D721Med (cell line): ENCODE results near the gene TLR1.

Experiments used
- DNase-seq: peaks from one replicate; pipeline ENCODE4 v3.0.0; 2011; ENCODE audit warnings: low spot score; ENCODE audit not compliant: insufficient read length
- FAIRE-seq: peaks from 2 replicates; lab custom pipeline; 2011; peaks lifted over from hg19 to GRCh38; lab: Jason Lieb, UNC
- CTCF ChIP-seq: IDR thresholded peaks from 2 replicates; pipeline ENCODE4 v1.5.1; 2012; ENCODE audit warnings: mild to moderate bottlenecking, control low read depth; ENCODE audit not compliant: insufficient read depth; ENCODE audit errors: missing control alignments

The TLR1 gene

GRCh38 chr4:38794051-38794450 lies 10.5 kb downstream of the TLR1 start:
- FAIRE-seq, result no peak
- no peak for DNase-seq
- TF ChIP-seq CTCF, result no peak

GRCh38 chr4:38791010-38791409 lies 13.6 kb downstream of the TLR1 start:
- DNase-seq (no peak), FAIRE-seq (no peak)
- no peak for TF ChIP-seq CTCF

DNA sequence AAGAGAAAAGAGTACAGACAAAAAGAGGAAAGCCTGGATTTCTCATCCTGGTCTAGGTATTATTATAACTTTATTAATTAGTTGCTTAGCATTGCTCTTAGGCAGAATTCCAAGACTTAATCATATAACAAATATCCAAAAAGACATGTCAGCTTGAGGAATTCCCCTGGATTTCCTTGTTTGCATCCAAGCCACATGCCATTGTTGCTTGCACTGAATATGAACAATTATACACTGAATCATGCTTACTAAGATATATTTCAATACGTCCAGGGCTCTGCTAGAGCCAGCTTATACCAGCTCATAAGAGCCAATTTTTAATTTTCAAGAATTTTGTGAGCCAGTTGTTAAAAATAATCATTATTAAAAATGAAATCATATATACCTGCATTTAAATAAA lies 16.3 kb downstream of the TLR1 start:
- no peak for DNase-seq
- FAIRE-seq, result no peak

DNA sequence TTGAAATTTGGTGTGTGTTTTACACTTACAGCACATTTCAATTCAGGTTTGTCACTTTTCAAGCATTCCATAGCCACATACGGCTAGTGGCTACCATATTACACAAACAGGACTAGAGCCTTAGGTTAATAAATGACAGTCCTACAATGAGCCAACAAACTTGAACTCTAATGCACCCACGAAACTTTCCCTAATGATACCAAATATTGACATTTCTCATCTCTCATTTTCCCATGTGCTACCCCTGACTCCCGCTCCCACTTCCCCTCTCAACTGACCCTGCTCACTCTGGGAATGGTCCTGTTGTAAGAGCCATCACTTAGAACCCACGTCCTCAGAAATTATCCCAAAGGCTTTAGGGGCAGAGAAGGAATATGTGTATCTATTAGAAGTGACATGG lies 16.9 kb downstream of the TLR1 start:
- DNase-seq, result no peak
- no peak for FAIRE-seq
- no peak for TF ChIP-seq CTCF

More for the DNA sequence above, 16.3 kb downstream of the TLR1 start:
- TF ChIP-seq CTCF, result no peak

- DNase-seq, result no peak
- no peak for FAIRE-seq
- no peak for TF ChIP-seq CTCF
These were observed 18.6 kb downstream of the TLR1 start for GRCh38 chr4:38785901-38786402.

DNA sequence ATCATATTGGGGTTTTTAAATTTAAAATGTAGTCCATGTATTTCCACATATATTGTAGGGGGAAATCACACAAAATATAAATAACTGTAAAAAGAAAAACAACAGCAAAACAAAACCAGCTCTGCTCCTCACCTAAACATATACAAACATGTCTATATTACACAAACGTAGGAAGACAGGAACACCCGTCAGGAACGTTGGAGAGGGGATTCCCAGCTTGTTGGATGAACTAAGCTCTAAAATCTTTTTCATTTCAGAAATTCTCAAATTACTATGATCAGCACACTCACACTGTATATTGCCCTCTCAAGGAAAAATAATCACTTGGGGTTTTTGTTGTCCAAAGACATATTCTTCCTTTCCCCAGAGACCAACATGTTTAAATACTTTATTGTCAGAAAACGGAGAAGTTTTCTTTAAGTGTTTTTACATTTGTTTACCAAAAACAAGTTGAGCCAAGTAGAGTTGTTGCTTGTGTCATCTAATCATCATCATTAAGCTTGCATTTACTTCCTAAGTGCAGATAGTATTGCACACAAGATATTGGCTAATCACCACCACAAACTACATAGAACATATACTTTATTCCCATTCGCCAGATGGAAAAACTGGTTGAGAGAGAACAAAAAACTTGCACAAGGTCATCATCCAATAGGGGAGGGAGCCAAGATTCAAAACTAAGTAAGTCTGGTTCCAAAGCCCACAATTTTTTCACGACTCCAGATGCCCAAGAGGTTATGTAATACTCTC lies 19.4 kb downstream of the TLR1 start:
- DNase-seq, result no peak
- FAIRE-seq, result no peak

More for the DNA sequence above, 19.4 kb downstream of the TLR1 start:
- TF ChIP-seq CTCF, result no peak
